HepG2 (cell line): ENCODE results near the gene CFAP92. TPM values are rescaled to one million over a fixed set of nuclear protein-coding genes. Genes with fewer than 3 reads are reported as not detected.
A peak's percentile ranks its signal among the peaks of the same experiment; 100 is the strongest.

Experiments
- JUN ChIP-seq: sonication (generic); formaldehyde crosslinking; IDR thresholded peaks from 2 replicates; pipeline ENCODE4 v1.4.0; 2020; ENCODE audit warnings: mild to moderate bottlenecking, missing genetic modification reagents
- KMT2A ChIP-seq: sonication (generic); formaldehyde crosslinking; IDR thresholded peaks from 2 replicates; pipeline ENCODE4 v1.4.0; 2020; ENCODE audit warnings: missing genetic modification reagents
- NCOR1 ChIP-seq: fragments of 200-600 bp; sonication (generic); IDR thresholded peaks from 2 replicates; pipeline ENCODE4 v1.7.0; 2017; ENCODE audit warnings: antibody characterized with exemption, low read length, borderline replicate concordance
- NONO ChIP-seq, 2 experiments: fragments of 450-650 bp in 1 of 2; sonication (generic) in 1 of 2; formaldehyde crosslinking in 1 of 2; IDR thresholded peaks in 1 of 2; conservative IDR thresholded peaks in 1 of 2; 2 replicates each; pipeline versions ENCODE4 v1.6.1 to v1.8.0; 2017 to 2022; ENCODE audit warnings: mild to moderate bottlenecking in 1 of 2, missing genetic modification reagents in 1 of 2, moderate library complexity in 1 of 2
- NR2F2 ChIP-seq: IDR thresholded peaks from 2 replicates; pipeline ENCODE4 v1.6.1; 2012; ENCODE audit warnings: low read depth, inconsistent platforms, borderline replicate concordance
- SNAI1 ChIP-seq: sonication (generic); formaldehyde crosslinking; IDR thresholded peaks from 2 replicates; pipeline ENCODE4 v1.5.0; 2020; ENCODE audit warnings: mild to moderate bottlenecking, missing genetic modification reagents, borderline replicate concordance
- SOX13 ChIP-seq, 3 experiments: fragments of 450-650 bp in 1 of 3; sonication (generic) in 1 of 3; formaldehyde crosslinking in 1 of 3; IDR thresholded peaks in 2 of 3; conservative IDR thresholded peaks in 1 of 3; 2 replicates each; pipeline versions ENCODE4 v1.5.0 to v1.6.1; 2016 to 2020; ENCODE audit warnings: antibody characterized with exemption in 1 of 3, mild to moderate bottlenecking in 1 of 3, missing compliant biosample characterization in 1 of 3, missing genetic modification reagents in 1 of 3, moderate library complexity in 1 of 3
- TAF15 ChIP-seq: fragments of 200-400 bp; formaldehyde crosslinking; IDR thresholded peaks from one replicate; pipeline ENCODE4 v1.6.1; 2018; ENCODE audit warnings: mild to moderate bottlenecking, low read depth, low read length; ENCODE audit not compliant: poor library complexity, severe bottlenecking
- ZBTB42 ChIP-seq: sonication (generic); formaldehyde crosslinking; IDR thresholded peaks from 2 replicates; pipeline ENCODE4 v1.5.0; 2020; ENCODE audit warnings: mild to moderate bottlenecking, missing genetic modification reagents
- ZFP90 ChIP-seq: sonication (generic); formaldehyde crosslinking; IDR thresholded peaks from 2 replicates; pipeline ENCODE4 v1.8.0; 2022; ENCODE audit warnings: missing genetic modification reagents, mild to moderate bottlenecking, inconsistent platforms, borderline replicate concordance
- ZNF225 ChIP-seq: sonication (generic); formaldehyde crosslinking; IDR thresholded peaks from 2 replicates; pipeline ENCODE4 v1.4.0; 2020; ENCODE audit warnings: mild to moderate bottlenecking, missing genetic modification reagents
- ZNF383 ChIP-seq: sonication (generic); formaldehyde crosslinking; IDR thresholded peaks from 2 replicates; pipeline ENCODE4 v1.4.0; 2020; ENCODE audit warnings: missing genetic modification reagents, mild to moderate bottlenecking, borderline replicate concordance
- ZNF558 ChIP-seq: sonication (generic); formaldehyde crosslinking; IDR thresholded peaks from 2 replicates; pipeline ENCODE4 v1.9.0; 2022; ENCODE audit warnings: mild to moderate bottlenecking, missing genetic modification reagents, borderline replicate concordance
- ZNF747 ChIP-seq: sonication (generic); formaldehyde crosslinking; IDR thresholded peaks from 2 replicates; pipeline ENCODE4 v1.8.1; 2023; ENCODE audit warnings: missing genetic modification reagents, mild to moderate bottlenecking, borderline replicate concordance
- ZNF761 ChIP-seq: sonication (generic); formaldehyde crosslinking; conservative IDR thresholded peaks from 2 replicates; pipeline ENCODE4 v1.4.0; 2020; ENCODE audit warnings: mild to moderate bottlenecking, missing genetic modification reagents
- ZNF775 ChIP-seq: sonication (generic); formaldehyde crosslinking; IDR thresholded peaks from 2 replicates; pipeline ENCODE4 v1.4.0; 2020; ENCODE audit warnings: missing genetic modification reagents, mild to moderate bottlenecking, moderate library complexity, borderline replicate concordance
- polyA plus RNA-seq, 8 experiments: library from polyadenylated mRNA; depleted of rRNA in 3 of 8; stranded (reverse) in 7 of 8; unstranded in 1 of 8; fragments of >200 nt; fragmentation: Illumina TruSeq in 4 of 8; extraction: Trizol in 4 of 8; gene quantifications; 2 replicates each; pipeline versions ENCODE4 v1.2.1 to v1.2.3, GENCODE V29; 2011 to 2016; ENCODE audit warnings: low read depth in 4 of 8, missing spikeins in 1 of 8, mixed read lengths in 1 of 8; ENCODE audit not compliant: insufficient read depth in 1 of 8
- total RNA-seq, 5 experiments: library from RNA; depleted of rRNA; stranded (reverse); fragments of >200 nt; fragmentation: Illumina TruSeq; extraction: Trizol; gene quantifications; 2 replicates each; pipeline ENCODE4 v1.2.3, GENCODE V29; 2016; ENCODE audit warnings: low read depth in 1 of 5
- TF ChIP-seq, protein P1 (sequence below): sonication (generic); formaldehyde crosslinking; IDR thresholded peaks from 2 replicates; pipeline ENCODE4 v1.4.0; 2020; ENCODE audit warnings: mild to moderate bottlenecking, low read depth, missing genetic modification reagents
- TF ChIP-seq, protein P2 (sequence below): sonication (generic); formaldehyde crosslinking; IDR thresholded peaks from 2 replicates; pipeline ENCODE4 v1.5.0; 2020; ENCODE audit warnings: missing genetic modification reagents
- TF ChIP-seq, protein P3 (sequence below): fragments of 450-650 bp; IDR thresholded peaks from 2 replicates; pipeline ENCODE4 v1.6.1; 2017
- TF ChIP-seq, protein P4 (sequence below): sonication (generic); formaldehyde crosslinking; conservative IDR thresholded peaks from 2 replicates; pipeline ENCODE4 v1.8.0; 2022; ENCODE audit warnings: mild to moderate bottlenecking, moderate library complexity, missing genetic modification reagents

CFAP92 gene
- total and polyA plus RNA-seq, 2 of the 13 experiments (the other 11 are each of a cell fraction or from before 2014, with no cell fraction given), result 0.18 to 0.46 TPM

DNA sequence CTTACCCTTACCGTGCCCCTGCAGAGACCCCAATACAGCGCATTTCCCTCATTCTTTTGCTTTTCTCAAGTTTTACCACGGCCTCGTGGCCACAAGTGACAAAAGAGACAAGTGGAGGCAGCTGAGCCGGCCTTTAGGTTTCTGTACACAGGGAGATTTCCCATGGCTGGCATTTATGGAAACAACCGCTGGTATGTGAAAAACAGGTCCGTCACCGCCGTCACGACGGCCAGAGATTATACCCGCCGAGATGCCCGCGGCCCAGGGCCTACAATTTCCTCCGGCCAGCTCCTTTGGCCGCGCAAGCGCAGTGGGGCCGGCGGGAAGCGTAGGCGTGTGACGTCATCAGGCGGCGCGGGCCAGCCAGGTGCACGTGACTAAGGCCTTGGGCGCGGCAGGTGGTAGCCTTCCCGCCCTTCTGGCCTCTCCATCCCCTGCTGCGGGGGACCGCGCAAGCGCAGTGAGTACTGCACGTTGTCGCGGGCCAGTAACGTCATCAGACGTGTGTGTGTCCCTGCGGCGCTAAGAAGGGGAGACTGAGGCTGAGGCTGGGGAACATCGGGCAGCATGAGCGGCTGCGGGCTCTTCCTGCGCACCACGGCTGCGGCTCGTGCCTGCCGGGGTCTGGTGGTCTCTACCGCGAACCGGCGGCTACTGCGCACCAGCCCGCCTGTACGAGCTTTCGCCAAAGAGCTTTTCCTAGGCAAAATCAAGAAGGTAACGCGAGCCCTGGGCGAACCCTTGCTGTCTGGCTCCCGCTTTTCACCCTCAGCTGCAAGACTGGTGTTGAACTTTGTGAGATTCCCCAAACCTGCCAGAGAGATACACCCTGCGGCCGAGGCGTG is 114.5 kb downstream of the CFAP92 start, which contains the start of gene ACAD9 (continued):
- TF ChIP-seq SNAI1 (CRISPR knock-in tag) (peak; percentile 92; the same call in 1 of the 2 replicates), ZNF558 (CRISPR knock-in tag) (peak; percentile 96; the same call in 1 of the 2 replicates), TAF15 (peak; percentile 34), ZBTB42 (CRISPR knock-in tag) (peak; percentile 85), ZNF383 (CRISPR knock-in tag) (no peak), ZNF761 (CRISPR knock-in tag) (peak; percentile 86; the same call in 1 of the 2 replicates), NCOR1 (no peak), NR2F2 (no peak), SOX13 (IDR thresholded peaks at IDR 0.05) (no peak), SOX13 (CRISPR knock-in tag; conservative IDR thresholded peaks at IDR 0.05 in 1 of 2, IDR thresholded peaks at IDR 0.05 in 1 of 2) (peak in 1 of 2 experiments; percentile 61; a peak in 1 of 4 replicates), ZFP90 (CRISPR knock-in tag) (peak; percentile 93; the same call in 1 of the 2 replicates), ZNF225 (CRISPR knock-in tag) (peak; percentile 91), NONO (IDR thresholded peaks at IDR 0.05) (no peak), NONO (CRISPR knock-in tag; conservative IDR thresholded peaks at IDR 0.05) (peak; percentile 94), ZNF775 (no peak), KMT2A (CRISPR knock-in tag) (peak; percentile 97), JUN (CRISPR knock-in tag) (peak; percentile 76; the same call in 1 of the 2 replicates), ZNF747 (peak; percentile 97)
- TF ChIP-seq, protein P1, sequence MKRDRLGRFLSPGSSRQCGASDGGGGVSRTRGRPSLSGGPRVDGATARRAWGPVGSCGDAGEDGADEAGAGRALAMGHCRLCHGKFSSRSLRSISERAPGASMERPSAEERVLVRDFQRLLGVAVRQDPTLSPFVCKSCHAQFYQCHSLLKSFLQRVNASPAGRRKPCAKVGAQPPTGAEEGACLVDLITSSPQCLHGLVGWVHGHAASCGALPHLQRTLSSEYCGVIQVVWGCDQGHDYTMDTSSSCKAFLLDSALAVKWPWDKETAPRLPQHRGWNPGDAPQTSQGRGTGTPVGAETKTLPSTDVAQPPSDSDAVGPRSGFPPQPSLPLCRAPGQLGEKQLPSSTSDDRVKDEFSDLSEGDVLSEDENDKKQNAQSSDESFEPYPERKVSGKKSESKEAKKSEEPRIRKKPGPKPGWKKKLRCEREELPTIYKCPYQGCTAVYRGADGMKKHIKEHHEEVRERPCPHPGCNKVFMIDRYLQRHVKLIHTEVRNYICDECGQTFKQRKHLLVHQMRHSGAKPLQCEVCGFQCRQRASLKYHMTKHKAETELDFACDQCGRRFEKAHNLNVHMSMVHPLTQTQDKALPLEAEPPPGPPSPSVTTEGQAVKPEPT (CRISPR knock-in tag), result peak; percentile 80
- TF ChIP-seq, protein P2, sequence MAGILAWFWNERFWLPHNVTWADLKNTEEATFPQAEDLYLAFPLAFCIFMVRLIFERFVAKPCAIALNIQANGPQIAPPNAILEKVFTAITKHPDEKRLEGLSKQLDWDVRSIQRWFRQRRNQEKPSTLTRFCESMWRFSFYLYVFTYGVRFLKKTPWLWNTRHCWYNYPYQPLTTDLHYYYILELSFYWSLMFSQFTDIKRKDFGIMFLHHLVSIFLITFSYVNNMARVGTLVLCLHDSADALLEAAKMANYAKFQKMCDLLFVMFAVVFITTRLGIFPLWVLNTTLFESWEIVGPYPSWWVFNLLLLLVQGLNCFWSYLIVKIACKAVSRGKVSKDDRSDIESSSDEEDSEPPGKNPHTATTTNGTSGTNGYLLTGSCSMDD (CRISPR knock-in tag), result peak; percentile 91
- TF ChIP-seq, protein P3, sequence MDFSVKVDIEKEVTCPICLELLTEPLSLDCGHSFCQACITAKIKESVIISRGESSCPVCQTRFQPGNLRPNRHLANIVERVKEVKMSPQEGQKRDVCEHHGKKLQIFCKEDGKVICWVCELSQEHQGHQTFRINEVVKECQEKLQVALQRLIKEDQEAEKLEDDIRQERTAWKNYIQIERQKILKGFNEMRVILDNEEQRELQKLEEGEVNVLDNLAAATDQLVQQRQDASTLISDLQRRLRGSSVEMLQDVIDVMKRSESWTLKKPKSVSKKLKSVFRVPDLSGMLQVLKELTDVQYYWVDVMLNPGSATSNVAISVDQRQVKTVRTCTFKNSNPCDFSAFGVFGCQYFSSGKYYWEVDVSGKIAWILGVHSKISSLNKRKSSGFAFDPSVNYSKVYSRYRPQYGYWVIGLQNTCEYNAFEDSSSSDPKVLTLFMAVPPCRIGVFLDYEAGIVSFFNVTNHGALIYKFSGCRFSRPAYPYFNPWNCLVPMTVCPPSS, result no peak
- TF ChIP-seq, protein P4, sequence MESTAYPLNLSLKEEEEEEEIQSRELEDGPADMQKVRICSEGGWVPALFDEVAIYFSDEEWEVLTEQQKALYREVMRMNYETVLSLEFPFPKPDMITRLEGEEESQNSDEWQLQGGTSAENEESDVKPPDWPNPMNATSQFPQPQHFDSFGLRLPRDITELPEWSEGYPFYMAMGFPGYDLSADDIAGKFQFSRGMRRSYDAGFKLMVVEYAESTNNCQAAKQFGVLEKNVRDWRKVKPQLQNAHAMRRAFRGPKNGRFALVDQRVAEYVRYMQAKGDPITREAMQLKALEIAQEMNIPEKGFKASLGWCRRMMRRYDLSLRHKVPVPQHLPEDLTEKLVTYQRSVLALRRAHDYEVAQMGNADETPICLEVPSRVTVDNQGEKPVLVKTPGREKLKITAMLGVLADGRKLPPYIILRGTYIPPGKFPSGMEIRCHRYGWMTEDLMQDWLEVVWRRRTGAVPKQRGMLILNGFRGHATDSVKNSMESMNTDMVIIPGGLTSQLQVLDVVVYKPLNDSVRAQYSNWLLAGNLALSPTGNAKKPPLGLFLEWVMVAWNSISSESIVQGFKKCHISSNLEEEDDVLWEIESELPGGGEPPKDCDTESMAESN (CRISPR knock-in tag), result peak; percentile 93
